IMR-90 (cell line): ENCODE measurements around the gene GLDC. TPM values are rescaled to one million over a fixed set of nuclear protein-coding genes. Genes with fewer than 3 reads are reported as not detected.

Experiments
- ATAC-seq: fragments of 200-7000 bp; cut with Tn5 transposase; 2 replicates; pipeline ENCODE4 v1.9.1; 2020; ENCODE audit warnings: low read depth, mild to moderate bottlenecking, moderate library complexity
- BruUV-seq: library from RNA; stranded (reverse); fragments of 400-500 nt; replicated peaks from 2 replicates; lab custom pipeline; 2021; lab: Mats Ljungman, UMichigan
- CTCF ChIA-PET: fragments of 300-600 bp; formaldehyde crosslinking; extraction: SDS; loops from one replicate; lab custom pipeline; 2021; ENCODE audit warnings: antibody characterized with exemption; lab: Yijun Ruan, JAX
- POLR2A ChIA-PET: fragments of 300-600 bp; sonication (Branson Sonifier 250); formaldehyde crosslinking; loops from one replicate; lab custom pipeline; 2022; ENCODE audit warnings: antibody characterized with exemption; ENCODE audit not compliant: unreplicated experiment; lab: Charles Lee
- DNase-seq: peaks from one replicate; pipeline ENCODE4 v3.0.0; 2013
- H2AFZ ChIP-seq: replicated peaks from 2 replicates; pipeline ENCODE3; 2013; ENCODE audit warnings: low read length, mild to moderate bottlenecking; ENCODE audit not compliant: poor library complexity
- H2AK5ac ChIP-seq: 2 replicates; pipeline ENCODE4 v1.6.1; 2013; ENCODE audit warnings: low read depth, low read length, inconsistent platforms
- H2AK9ac ChIP-seq: replicated peaks from 2 replicates; pipeline ENCODE3; 2013; ENCODE audit warnings: mild to moderate bottlenecking, low read depth, low read length, moderate library complexity; ENCODE audit not compliant: poor library complexity
- H2BK120ac ChIP-seq: 2 replicates; pipeline ENCODE4 v1.6.1; 2013; ENCODE audit warnings: low read depth, low read length, inconsistent platforms
- H2BK15ac ChIP-seq: 3 replicates; pipeline ENCODE4 v1.6.1; 2013; ENCODE audit warnings: low read depth, low read length, inconsistent platforms
- H2BK20ac ChIP-seq: 2 replicates; pipeline ENCODE4 v1.6.1; 2013; ENCODE audit warnings: low read depth, mild to moderate bottlenecking, inconsistent platforms, low read length, moderate library complexity
- H2BK5ac ChIP-seq: 2 replicates; pipeline ENCODE4 v1.6.1; 2013; ENCODE audit warnings: mild to moderate bottlenecking, low read depth, low read length, inconsistent platforms; ENCODE audit not compliant: poor library complexity, severe bottlenecking
- H3K14ac ChIP-seq: replicated peaks from 2 replicates; pipeline ENCODE4 v1.6.1; 2013; ENCODE audit warnings: low read depth, low read length, inconsistent platforms
- H3K18ac ChIP-seq: 2 replicates; pipeline ENCODE4 v1.6.1; 2013; ENCODE audit warnings: low read depth, low read length, control low read depth
- H3K23ac ChIP-seq: 2 replicates; pipeline ENCODE4 v1.6.1; 2013; ENCODE audit warnings: low read depth, low read length, inconsistent platforms
- H3K27ac ChIP-seq: 2 replicates; pipeline ENCODE4 v1.5.1; 2013; ENCODE audit warnings: mild to moderate bottlenecking, control low read depth, low read length; ENCODE audit not compliant: insufficient read depth
- H3K27me3 ChIP-seq: 2 replicates; pipeline ENCODE4 v1.6.1; 2013; ENCODE audit warnings: low read length; ENCODE audit not compliant: control insufficient read depth, insufficient read depth
- H3K36me3 ChIP-seq: 2 replicates; pipeline ENCODE4 v1.6.1; 2013; ENCODE audit warnings: low read length, mixed read lengths; ENCODE audit not compliant: control insufficient read depth, insufficient read depth
- H3K4ac ChIP-seq: 2 replicates; pipeline ENCODE4 v1.6.1; 2013; ENCODE audit warnings: low read depth, low read length, inconsistent platforms
- H3K4me1 ChIP-seq: 2 replicates; pipeline ENCODE4 v1.6.1; 2013; ENCODE audit warnings: low read length, mixed read lengths; ENCODE audit not compliant: control insufficient read depth, insufficient read depth
- H3K4me2 ChIP-seq: 2 replicates; pipeline ENCODE4 v1.6.1; 2013; ENCODE audit warnings: low read depth, mild to moderate bottlenecking, control low read depth, low read length, moderate library complexity
- H3K4me3 ChIP-seq: 2 replicates; pipeline ENCODE4 v1.5.1; 2013; ENCODE audit warnings: low read depth, mild to moderate bottlenecking, control low read depth, low read length, moderate library complexity; ENCODE audit not compliant: insufficient read depth
- H3K56ac ChIP-seq: 2 replicates; pipeline ENCODE4 v1.6.1; 2013; ENCODE audit warnings: low read length, inconsistent platforms; ENCODE audit not compliant: insufficient read depth; ENCODE audit errors: extremely low read depth
- H3K79me1 ChIP-seq, 2 experiments: 2 replicates each; pipeline ENCODE4 v1.6.1; 2013; ENCODE audit warnings: low read length in 2 of 2, inconsistent platforms in 1 of 2, low read depth in 1 of 2
- H3K9ac ChIP-seq: 2 replicates; pipeline ENCODE4 v1.6.1; 2013; ENCODE audit warnings: low read depth, low read length, control low read depth
- H3K9me1 ChIP-seq: 2 replicates; pipeline ENCODE4 v1.6.1; 2013; ENCODE audit warnings: low read length, inconsistent platforms; ENCODE audit not compliant: insufficient read depth
- H3K9me3 ChIP-seq: 2 replicates; pipeline ENCODE4 v1.6.1; 2013; ENCODE audit warnings: low read length; ENCODE audit not compliant: control insufficient read depth, insufficient read depth
- H4K20me1 ChIP-seq: 2 replicates; pipeline ENCODE4 v1.6.1; 2013; ENCODE audit warnings: low read length, inconsistent platforms; ENCODE audit not compliant: insufficient read depth
- H4K5ac ChIP-seq: 2 replicates; pipeline ENCODE4 v1.6.1; 2013; ENCODE audit warnings: mild to moderate bottlenecking, low read depth, low read length, control low read depth
- H4K8ac ChIP-seq, 2 experiments: 2 replicates each; pipeline ENCODE4 v1.6.1; 2013; ENCODE audit warnings: low read depth in 2 of 2, low read length in 2 of 2, control low read depth in 1 of 2, inconsistent platforms in 1 of 2
- H4K91ac ChIP-seq: 2 replicates; pipeline ENCODE4 v1.6.1; 2013; ENCODE audit warnings: low read depth, low read length, inconsistent platforms; ENCODE audit not compliant: insufficient read depth
- MXI1 ChIP-seq: IDR thresholded peaks from 2 replicates; pipeline ENCODE4 v1.6.1; 2012; ENCODE audit warnings: low read depth, mild to moderate bottlenecking, low read length, moderate library complexity, borderline replicate concordance
- WGBS, 2 experiments: methylation state at CpG; one replicate each; pipeline versions ENCODE4 v1.1.5 to v1.1.7; 2013; ENCODE audit warnings: missing lambda C conversion rate in 2 of 2; ENCODE audit not compliant: insufficient read length in 1 of 2; ENCODE audit errors: extremely low coverage in 2 of 2; 5-methylcytosine and 5-hydroxymethylcytosine counted together
- dilution Hi-C: fragments of 300-500 bp; cut with HindIII; formaldehyde crosslinking; loops from one replicate; pipeline ENCODE4 v1.14.3; 2018; ENCODE audit warnings: low sequenced_read_pairs; ENCODE audit not compliant: unreplicated experiment
- in situ Hi-C: fragments of 300-500 bp; cut with MboI; formaldehyde crosslinking; loops from 3 replicates; pipeline ENCODE4 v1.14.3; 2019; ENCODE audit warnings: low sequenced_read_pairs, inconsistent platforms, mixed read lengths
- intact Hi-C: fragments of 100-400 bp; cut with micrococcal nuclease; formaldehyde crosslinking; loops from 2 replicates; pipeline ENCODE4 v1.10.0; 2022
- polyA plus RNA-seq, 3 experiments: library from polyadenylated mRNA; depleted of rRNA; stranded (reverse); fragments of >200 nt; gene quantifications; 2 replicates each; pipeline ENCODE4 v1.2.3, GENCODE V29; 2012; ENCODE audit warnings: low replicate concordance in 1 of 3
- total RNA-seq: library from RNA; depleted of rRNA; stranded (reverse); fragments of >200 nt; gene quantifications from 2 replicates; pipeline ENCODE4 v1.2.3, GENCODE V29; 2012

GLDC gene
- total and polyA plus RNA-seq, 2 of the 4 experiments (the other 2 are of a cell fraction): 0.36 to 0.50 TPM

DNA sequence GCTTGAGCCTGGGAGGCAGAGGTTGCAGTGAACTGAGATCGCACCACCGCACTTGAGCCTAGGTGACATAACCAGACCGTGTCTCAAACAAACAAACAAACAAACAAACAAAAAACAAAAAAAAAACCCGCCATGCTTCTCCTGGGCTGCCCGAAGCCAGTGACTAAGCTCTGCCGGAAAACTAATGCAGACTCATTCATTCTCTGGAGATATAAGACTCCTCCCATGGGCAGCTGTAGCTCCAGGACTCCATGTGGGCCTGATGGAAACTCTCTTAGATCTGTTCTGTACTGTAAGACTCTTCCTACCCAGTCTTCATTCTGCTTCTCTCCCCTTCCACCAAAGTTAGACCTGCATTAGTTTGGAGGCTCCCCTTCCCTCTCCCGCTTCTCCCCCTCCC, 11.1 kb downstream of the GLDC start:
- Histone ChIP-seq H2BK20ac (no peak overlapping the region), H3K9ac (no peak overlapping the region), H3K18ac (no peak overlapping the region), H3K23ac (no peak overlapping the region), H3K56ac (no peak overlapping the region), H3K4me3 (no peak overlapping the region), H3K9me1 (no peaks in the 10 kb centered on the region), H4K91ac (no peak overlapping the region), H3K4me1 (no peaks in the 10 kb centered on the region), H2BK15ac (no peak overlapping the region), H3K27me3 (peaks cover 3% of the 10 kb centered on the region), H3K4me2 (no peak overlapping the region), H2BK5ac (no peak overlapping the region), H2BK120ac (no peak overlapping the region), H3K79me1 (no peaks in the 10 kb centered on the region), H2AFZ (no peak overlapping the region), H3K4ac (no peak overlapping the region), H2AK5ac (no peak overlapping the region), H3K9me3 (no peaks in the 10 kb centered on the region), H2AK9ac (no peak overlapping the region), H4K5ac (no peak overlapping the region), H3K27ac (no peak overlapping the region), H3K36me3 (no peaks in the 10 kb centered on the region), H3K14ac (no peak overlapping the region), H4K8ac (no peak overlapping the region), H4K20me1 (no peaks in the 10 kb centered on the region)
- in situ Hi-C loops: no loop called here
- no TSS peak for BruUV-seq
- no peak for ATAC-seq
- POLR2A ChIA-PET: no interaction called here
- dilution Hi-C loops: no loop called here
- CTCF ChIA-PET: no interaction called here
- intact Hi-C loops: no loop called here
- DNase-seq: no peak
- no CpG with 5 or more reads among the region's 7 CpGs for WGBS, 2 experiments
- no peak for TF ChIP-seq MXI1
